ENCODE data around the gene ZNF445.

- no peak for TF ChIP-seq CTCF (IDR thresholded peaks at IDR 0.05)
- no peak for TF ChIP-seq POLR2A (IDR thresholded peaks at IDR 0.05)
These were observed 32.0 kb upstream of the ZNF445 start for GRCh38 chr3:44509393-44509921.

All from body of pancreas (tissue), 4 donors.